ENCODE measurements around the gene TBC1D1.

The TBC1D1 gene

GRCh38 chr4:38107818-38108217, 216.9 kb downstream of the TBC1D1 start:
- DNase-seq = no peak

DNA sequence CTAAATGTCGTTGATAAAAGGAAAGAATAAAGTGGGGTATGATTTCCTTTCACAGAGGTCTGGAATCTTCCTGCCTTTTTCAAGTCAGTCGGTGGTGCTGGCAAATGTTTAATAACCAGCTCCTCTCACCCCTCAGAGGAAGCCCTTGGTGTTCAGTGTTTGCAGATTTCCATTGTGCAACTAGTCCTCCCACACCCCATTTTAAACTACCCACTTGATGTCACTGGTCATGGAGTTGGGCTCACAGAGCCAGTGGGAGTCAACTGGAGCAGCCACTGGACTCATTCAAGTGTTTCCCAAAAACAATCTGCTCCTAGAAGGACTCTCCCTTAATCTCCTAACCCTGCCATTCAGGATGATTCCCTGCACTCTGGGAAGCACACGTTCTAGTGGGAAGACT, 218.5 kb downstream of the TBC1D1 start:
- no peak for DNase-seq

DNA sequence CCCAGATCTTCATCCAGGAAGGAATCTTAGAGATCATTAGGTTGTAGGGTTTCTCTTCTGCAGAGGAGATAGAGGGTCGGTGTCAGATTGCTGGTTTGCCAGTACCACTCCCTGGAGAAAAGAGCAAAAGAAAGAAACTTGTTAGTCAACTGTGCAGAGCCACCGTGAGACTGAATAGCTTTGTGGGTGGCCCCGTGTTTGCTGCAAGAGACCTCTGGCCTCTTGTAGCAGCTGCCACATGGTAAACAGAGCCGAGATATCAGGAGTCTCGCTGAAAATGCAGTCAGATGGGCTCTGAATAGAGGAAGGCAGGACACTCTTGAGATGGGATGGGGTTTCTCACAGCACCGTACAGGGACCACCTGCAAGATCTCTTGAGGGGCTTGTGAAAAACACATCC, 219.0 kb downstream of the TBC1D1 start:
- no peak for DNase-seq

GRCh38 chr4:38111024-38111423, 220.1 kb downstream of the TBC1D1 start:
- no peak for DNase-seq

DNA sequence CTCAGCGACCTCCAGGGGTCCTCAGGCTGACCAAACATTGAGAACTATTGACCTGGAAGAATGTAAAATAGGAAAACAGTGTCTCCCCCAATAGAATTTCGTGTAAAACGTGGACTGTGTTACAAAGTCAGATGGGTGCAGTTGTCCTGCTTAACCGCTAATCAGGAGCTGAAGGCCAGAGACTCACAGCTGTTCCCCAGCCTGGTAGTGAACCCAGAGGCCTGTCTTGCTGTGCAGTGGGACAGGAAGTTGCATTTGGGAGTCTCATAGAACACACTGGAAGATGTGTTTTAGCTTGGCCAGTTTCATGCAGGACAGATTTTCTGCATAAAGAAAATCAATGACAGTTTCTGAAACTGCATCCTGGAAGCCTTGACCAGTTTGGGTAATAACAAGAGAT, 220.8 kb downstream of the TBC1D1 start:
- DNase-seq = no peak

DNA sequence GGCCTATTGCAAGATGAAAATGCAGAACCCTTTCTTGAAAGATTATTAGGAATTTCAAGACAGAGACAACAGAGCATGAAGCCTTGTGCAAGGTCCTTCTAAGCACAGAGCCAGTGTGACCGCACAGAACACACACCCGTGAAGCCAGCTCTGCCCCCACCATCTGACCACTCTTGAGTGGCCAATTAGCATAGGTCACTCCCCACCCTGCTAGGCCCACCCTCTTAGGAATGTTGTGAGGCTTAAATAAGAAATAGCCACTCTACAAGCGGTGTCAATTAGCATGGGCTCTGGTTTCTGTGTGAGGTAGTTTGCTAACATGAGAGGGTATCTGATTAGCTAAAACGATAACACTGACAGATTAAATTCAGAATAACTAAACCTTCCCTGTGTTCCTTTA, 222.2 kb downstream of the TBC1D1 start:
- no peak for DNase-seq

- no peak for DNase-seq
These were observed 222.7 kb downstream of the TBC1D1 start for GRCh38 chr4:38113551-38113950.

GRCh38 chr4:38114386-38115150, 223.7 kb downstream of the TBC1D1 start:
- DNase-seq = no peak

DNA sequence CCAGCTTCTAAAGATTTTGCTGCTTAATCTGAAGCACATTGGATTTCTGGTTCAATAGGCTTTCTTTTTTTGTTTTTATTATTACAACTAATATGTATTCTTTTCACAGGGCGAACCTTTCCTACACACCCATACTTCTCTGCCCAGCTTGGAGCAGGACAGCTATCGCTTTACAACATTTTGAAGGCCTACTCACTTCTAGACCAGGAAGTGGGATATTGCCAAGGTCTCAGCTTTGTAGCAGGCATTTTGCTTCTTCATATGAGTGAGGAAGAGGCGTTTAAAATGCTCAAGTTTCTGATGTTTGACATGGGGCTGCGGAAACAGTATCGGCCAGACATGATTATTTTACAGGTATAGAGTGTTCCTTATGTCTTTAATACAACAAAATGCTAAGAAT, 224.7 kb downstream of the TBC1D1 start:
- no peak for DNase-seq

DNA sequence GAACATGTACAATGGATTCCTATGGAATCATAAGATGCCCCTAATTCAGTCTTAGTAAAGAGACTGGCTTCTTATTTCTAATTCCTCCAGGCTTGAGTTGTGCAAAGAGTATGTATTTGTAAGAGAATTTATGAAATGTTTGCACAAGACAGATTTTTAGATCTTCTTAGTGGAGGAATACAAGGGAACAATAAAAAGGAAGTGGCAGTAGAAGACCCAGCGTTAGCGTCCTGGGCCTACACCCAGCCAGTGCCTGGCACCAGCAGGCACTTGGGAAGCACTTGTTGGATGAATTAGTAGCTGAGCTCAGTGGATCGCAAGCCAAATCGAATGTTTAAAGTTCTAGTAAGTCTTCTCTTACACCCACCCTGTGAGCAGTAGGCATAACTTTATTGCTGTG, 226.7 kb downstream of the TBC1D1 start:
- no peak for DNase-seq

DNA sequence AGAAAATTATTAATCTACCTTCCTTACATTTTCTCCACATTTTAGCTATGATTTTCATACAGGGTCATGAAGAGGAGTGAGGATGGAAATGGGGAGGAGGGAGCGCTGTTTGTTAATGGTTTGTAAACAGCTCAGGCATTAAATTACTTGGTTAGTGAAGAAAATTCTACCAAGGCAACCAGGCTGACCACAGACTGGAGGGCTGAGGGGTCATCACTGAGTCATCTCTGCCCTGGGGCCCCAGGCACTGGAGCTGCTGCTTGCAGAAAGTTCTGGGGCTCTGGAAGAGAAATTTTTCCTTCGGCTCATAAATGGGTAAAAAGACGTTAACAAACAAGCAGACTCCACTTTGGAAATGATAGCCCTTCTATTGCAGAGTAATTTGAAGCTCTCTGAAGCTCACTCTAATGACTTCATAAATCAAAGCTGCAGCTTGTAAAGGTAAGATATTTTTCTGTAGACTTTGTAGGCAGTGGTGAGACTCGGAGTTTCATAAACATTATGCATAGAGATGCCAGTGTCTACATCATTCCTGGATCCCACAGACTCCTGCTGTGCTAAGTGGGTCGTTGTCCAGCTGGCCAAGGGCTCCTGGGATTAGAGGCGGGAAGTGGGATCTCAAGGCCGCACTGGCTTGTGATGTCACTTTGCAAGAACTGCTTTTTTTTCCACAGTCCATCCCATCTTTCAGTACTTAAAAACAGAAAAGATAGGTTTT, 228.9 kb downstream of the TBC1D1 start:
- DNase-seq = no peak

- DNase-seq = no peak
These were observed 229.9 kb downstream of the TBC1D1 start for GRCh38 chr4:38120772-38121171.

DNA sequence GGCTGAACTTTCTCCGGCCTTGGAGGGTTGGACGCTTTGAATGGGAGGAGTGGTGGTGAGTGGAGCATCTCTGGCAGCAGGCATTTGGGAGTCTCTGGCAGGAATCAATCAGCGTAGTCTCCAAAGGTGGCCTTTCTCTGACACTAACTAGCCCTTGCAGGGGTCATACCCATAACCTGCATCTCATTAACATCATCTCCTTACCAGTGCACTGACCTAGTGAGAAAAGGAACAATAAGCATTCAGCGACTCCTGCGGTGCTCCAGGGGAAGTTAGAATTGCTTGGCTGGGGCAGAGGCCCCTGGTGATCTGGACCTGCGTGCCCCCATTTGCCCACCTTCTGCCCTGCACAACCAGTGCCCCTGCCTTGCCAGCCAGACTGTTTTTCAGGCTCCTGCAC, 231.2 kb downstream of the TBC1D1 start:
- DNase-seq = no peak

DNA sequence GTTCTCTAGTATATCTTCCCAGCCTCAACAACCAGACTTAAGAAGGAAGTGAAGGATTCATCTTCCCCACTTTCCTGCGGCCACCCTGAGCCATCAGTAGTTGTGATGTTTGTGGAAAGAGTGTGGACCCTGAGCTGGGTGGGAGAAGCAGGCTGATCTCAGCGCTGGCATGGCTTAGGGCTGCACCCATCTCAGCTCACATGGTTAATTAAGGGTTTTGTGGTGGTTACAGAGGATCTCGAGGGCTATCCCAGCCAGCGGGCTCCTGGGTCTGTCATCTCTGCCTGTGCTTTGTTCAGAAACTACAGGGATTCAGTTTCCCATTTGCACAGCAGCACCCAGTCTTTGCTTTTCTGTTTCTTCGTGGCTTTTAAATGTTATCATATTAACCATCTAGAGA, 232.7 kb downstream of the TBC1D1 start:
- no peak for DNase-seq

GRCh38 chr4:38124961-38125360, 234.1 kb downstream of the TBC1D1 start:
- DNase-seq = no peak

DNA sequence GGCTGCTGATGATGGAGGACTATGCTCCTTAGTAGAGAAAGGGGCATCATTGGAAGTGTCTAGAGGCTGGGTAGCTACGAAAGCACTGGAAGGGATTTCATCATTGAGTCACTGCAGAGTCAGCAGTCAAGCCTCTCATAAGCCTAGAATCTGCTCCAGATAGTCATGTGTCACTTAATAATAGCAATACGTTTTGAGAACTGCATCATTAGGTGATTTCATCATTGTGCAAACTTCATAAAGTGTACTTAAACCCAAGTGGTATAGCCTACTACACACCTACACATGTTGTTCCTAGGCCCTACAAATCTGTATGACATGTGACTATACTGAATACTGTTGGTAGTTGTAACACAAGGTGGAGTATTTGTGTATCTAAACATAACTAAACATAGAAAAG, 234.9 kb downstream of the TBC1D1 start:
- DNase-seq = no peak

DNA sequence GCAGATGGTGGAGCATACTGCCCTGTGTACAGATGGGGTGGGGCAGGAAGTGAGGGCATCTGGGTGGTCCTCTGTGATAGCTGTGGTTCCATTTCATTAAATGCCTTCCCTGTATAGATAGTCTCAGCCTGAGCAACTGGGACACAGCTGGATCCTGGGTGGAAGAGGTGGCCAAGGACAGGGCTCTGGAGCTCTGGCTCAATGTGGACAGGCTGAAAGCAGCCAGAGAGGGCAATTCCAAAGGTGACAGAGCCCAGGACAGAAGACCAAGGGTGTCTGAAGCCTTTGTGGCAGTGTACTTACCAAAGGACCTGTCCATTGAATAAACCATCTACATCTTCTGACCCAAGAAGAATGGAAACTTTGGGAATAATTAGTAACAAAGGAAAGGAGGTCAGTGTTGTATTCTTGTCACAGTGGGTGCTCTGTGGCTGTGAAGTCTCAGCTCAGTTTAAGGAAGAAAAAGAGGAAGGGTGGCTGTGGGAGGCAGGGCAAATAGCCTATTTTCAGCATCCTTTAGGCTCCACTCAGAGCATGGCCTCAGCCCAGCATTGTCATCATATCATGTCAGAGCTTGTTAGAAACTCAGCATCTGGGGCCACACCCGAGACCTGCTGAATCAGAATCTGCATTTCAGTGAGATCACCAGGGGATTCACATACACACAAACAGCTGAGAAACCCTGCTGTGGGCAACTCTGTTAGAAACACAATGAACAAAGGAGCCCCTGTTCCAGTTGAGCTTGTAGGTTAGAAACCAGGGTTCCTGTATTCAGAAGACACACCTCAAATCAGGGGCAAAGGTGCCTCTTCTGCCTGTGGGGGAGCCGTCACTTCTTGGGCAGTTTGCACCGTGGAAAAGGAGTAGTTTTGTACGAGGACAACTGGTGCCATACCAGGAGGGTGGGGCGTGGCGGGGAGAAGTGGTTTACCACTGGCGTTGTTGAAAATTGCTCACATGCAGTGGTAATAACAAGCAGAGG, 237.9 kb downstream of the TBC1D1 start:
- peak; percentile 62 for DNase-seq

- no peak for DNase-seq
These were observed 238.8 kb downstream of the TBC1D1 start for GRCh38 chr4:38129460-38130227.

- no peak for DNase-seq
These were observed 240.0 kb downstream of the TBC1D1 start for GRCh38 chr4:38130884-38131283.

DNA sequence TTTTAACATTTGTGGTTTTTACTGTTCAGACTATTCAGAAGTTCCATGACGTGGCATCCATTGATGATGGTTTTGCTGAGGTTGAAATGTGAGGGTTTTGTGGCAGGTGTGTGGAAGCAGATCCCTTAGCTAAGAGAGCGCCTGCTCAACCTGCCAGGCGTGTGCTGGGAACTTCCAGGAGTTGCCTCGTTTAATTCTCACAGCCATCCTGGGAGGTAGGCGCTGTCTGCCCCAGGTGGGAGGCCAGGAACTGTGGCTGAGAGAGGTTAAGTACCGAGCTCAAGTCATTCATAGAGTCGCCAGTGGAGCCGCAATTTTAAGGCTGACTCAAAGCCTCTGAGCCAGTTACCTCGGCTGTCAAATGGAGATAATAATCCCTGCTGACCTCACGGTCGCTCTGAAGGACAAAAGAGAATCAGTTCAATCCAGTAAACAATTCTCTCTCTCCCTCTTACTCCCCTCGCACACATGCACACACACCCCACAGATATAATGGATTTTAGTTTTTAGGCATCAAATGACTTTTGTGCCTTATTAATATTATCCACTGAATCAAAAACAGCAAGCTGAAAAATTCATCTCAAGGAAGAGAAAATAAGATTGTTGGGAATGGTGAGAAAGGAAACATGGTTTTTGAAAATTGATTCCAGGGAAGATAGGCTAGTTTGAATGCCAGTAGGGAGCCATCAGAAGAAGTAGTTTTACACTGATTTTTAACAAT, 240.6 kb downstream of the TBC1D1 start:
- peak; percentile 65 for DNase-seq

DNA sequence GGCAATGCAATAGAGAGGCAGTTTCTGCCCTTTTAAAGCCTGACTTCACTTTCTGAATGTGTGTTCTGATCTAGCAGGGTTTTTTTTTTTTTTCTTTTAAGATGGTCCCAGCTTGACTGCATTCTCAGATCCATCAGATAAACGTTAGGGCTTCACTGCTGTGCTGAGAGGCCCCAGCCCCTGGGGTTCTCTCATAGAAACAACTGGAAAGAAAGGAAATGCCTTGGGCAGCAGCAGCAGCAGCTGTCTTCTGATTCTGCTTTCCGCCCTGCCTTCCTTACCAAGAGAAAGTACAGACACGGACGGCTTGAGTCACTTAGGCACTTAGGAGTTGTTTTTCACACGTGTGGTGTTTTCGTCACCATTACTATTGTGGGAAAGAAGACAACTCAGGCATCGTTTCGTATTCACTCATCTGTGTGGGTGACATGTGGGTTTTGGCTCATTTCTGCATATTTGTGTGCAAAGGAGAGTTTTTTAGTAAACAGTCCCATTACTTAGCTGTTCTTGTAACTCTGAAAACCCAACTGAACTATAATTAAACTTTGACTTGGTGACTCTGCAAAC, 241.3 kb downstream of the TBC1D1 start:
- peak; percentile 59 for DNase-seq
